ENCODE measurements around the gene FAM222B. TPM values are rescaled to one million over a fixed set of nuclear protein-coding genes. Genes with fewer than 3 reads are reported as not detected.
"Not testable (repeated sequence)": the region's sequence is repeated elsewhere in the genome, so short reads cannot be mapped to it uniquely, and the experiment has no call there.

The FAM222B gene
- total RNA-seq, 2 donors from 2014 or later, result 18.7 to 25.1 TPM

DNA sequence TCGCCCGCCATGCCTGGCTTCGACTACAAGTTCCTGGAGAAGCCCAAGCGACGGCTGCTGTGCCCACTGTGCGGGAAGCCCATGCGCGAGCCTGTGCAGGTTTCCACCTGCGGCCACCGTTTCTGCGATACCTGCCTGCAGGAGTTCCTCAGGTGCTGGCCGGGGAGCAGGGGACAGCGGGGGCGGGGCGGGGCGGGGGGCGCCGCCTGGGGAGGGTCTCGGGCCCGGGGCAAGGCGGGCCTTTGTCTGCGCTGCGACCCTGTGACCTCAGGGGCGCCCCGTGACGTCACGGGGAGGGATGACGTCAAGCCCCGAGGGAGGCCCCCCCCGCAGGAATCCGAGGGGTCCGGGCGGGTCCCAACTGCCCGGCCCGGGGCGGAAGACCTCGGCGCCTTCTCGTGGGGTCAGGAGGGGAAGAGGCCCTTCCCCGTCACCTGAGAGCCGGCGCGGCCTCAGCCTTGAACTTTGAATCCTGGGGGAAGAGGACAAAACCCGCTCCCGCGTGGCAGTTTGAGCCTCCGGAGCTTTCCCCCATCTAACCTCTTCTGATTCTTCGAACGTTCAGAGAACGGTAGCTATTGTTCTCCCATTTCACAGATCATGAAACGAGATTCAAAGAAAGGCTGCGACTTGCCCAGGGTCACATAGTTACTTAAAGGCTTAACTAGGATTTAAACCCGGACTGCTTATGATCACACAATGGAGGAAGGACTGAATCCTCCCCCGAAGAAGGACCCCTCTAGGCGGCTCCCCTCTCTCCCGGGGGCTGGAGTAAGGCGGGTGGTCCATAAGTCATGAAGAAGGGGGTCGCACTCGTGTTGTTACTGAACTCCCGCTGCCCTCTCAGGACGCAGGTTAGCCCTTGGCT is 98.3 kb downstream of the FAM222B start:
- H3K4me1 Mint-ChIP-seq, result peaks cover 8% of the 10 kb centered on the region
- no peaks in the 10 kb centered on the region for H3K27me3 Mint-ChIP-seq

GRCh38 chr17:28743243-28744103 is 99.1 kb downstream of the FAM222B start, which contains the start of gene TRAF4:
TRAF4 (plus strand) TSS chr17:28744011; CDS start chr17:28744113, 102 bp downstream.
- peak within 1 kb of the TSS; percentile 87 for H3K27ac Mint-ChIP-seq
- no peaks in the 10 kb centered on the region for H3K9me3 Mint-ChIP-seq
- H3K4me1 Mint-ChIP-seq, result peaks cover 7% of the 10 kb centered on the region
- H3K4me3 Mint-ChIP-seq, result peak within 1 kb of the TSS; percentile 82
- no peaks in the 10 kb centered on the region for H3K27me3 Mint-ChIP-seq
- peak; percentile 92 for ATAC-seq (replicated peaks)
- peaks cover 42% of the 10 kb centered on the region for H3K36me3 Mint-ChIP-seq (ENCODE audit: low read depth)

More for the DNA sequence above, 98.3 kb downstream of the FAM222B start:
- peak overlapping the region; percentile 82 for H3K4me3 Mint-ChIP-seq
- peaks cover 51% of the 10 kb centered on the region for H3K36me3 Mint-ChIP-seq (ENCODE audit: low read depth)
- H3K27ac Mint-ChIP-seq, result peak overlapping the region; percentile 87
- ATAC-seq (replicated peaks), result peak; percentile 44
- no peaks in the 10 kb centered on the region for H3K9me3 Mint-ChIP-seq

GRCh38 chr17:28741358-28742349 is 100.9 kb downstream of the FAM222B start:
- Mint-ChIP-seq H3K27me3 (no peaks in the 10 kb centered on the region), H3K36me3 (ENCODE audit: low read depth) (peaks cover 24% of the 10 kb centered on the region), H3K4me1 (peaks cover 12% of the 10 kb centered on the region), H3K9me3 (no peaks in the 10 kb centered on the region), H3K27ac (no peak overlapping the region), H3K4me3 (peak overlapping the region; percentile 79)
- no peak for ATAC-seq (replicated peaks)

- peaks cover 14% of the 10 kb centered on the region for H3K36me3 Mint-ChIP-seq (ENCODE audit: low read depth)
- peaks cover 12% of the 10 kb centered on the region for H3K4me1 Mint-ChIP-seq
- H3K27me3 Mint-ChIP-seq, result no peaks in the 10 kb centered on the region
- no peak overlapping the region for H3K27ac Mint-ChIP-seq
- no peak for ATAC-seq (replicated peaks)
- H3K4me3 Mint-ChIP-seq, result no peak overlapping the region
- H3K9me3 Mint-ChIP-seq, result no peaks in the 10 kb centered on the region
Observed at GRCh38 chr17:28740406-28741357, 101.9 kb downstream of the FAM222B start.

DNA sequence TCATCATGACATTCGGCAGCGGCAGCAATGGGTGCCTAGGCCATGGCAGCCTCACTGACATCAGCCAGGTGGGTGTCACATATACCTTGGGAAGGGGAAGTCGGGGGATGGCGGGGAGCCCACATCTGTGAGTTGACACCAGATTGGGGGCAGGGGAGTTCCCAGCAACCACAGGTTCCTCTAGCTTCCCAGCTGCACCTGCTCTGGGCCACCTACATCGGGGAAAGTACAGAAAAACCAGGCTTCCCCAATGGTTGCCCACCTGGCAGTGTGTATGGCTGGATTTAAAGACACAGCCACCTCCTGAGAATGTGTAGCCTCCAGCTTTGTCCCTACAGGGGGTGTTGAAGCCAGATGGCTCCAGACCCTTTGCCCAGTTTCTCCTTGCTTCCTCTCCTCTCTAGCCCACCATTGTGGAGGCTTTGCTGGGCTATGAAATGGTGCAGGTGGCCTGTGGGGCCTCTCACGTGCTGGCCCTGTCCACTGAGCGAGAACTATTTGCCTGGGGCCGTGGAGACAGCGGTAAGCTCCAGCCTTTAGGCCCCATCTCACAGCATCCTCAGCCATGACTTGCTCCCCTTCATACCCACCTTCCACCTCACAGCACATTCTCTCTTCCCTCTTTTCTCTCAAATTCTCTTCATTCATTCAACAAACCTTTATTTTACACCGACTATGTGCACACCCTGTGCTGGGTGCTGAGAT is 103.8 kb downstream of the FAM222B start:
- H3K27ac Mint-ChIP-seq, result peak overlapping the region; percentile 66
- peak; percentile 54 for ATAC-seq (replicated peaks)
- no peaks in the 10 kb centered on the region for H3K27me3 Mint-ChIP-seq
- H3K9me3 Mint-ChIP-seq, result no peaks in the 10 kb centered on the region
- H3K36me3 Mint-ChIP-seq (ENCODE audit: low read depth), result peaks cover 8% of the 10 kb centered on the region
- H3K4me3 Mint-ChIP-seq, result peak overlapping the region; percentile 60
- H3K4me1 Mint-ChIP-seq, result peaks cover 12% of the 10 kb centered on the region

GRCh38 chr17:28737770-28738679 is 104.6 kb downstream of the FAM222B start:
- no peaks in the 10 kb centered on the region for H3K9me3 Mint-ChIP-seq
- peak overlapping the region; percentile 60 for H3K4me3 Mint-ChIP-seq
- ATAC-seq (replicated peaks), result peak; percentile 25

GRCh38 chr17:28737316-28737715 is 105.3 kb downstream of the FAM222B start:
- no peak for ATAC-seq (replicated peaks)
- H3K36me3 Mint-ChIP-seq (ENCODE audit: low read depth), result peaks cover 8% of the 10 kb centered on the region
- no peak overlapping the region for H3K4me3 Mint-ChIP-seq
- H3K9me3 Mint-ChIP-seq, result no peaks in the 10 kb centered on the region
- H3K27me3 Mint-ChIP-seq, result no peaks in the 10 kb centered on the region
- H3K4me1 Mint-ChIP-seq, result peaks cover 12% of the 10 kb centered on the region
- H3K27ac Mint-ChIP-seq, result no peak overlapping the region

More at GRCh38 chr17:28737770-28738679, 104.6 kb downstream of the FAM222B start:
- Mint-ChIP-seq H3K27me3 (no peaks in the 10 kb centered on the region), H3K4me1 (peaks cover 12% of the 10 kb centered on the region), H3K36me3 (ENCODE audit: low read depth) (peaks cover 8% of the 10 kb centered on the region), H3K27ac (peak overlapping the region; percentile 66)

DNA sequence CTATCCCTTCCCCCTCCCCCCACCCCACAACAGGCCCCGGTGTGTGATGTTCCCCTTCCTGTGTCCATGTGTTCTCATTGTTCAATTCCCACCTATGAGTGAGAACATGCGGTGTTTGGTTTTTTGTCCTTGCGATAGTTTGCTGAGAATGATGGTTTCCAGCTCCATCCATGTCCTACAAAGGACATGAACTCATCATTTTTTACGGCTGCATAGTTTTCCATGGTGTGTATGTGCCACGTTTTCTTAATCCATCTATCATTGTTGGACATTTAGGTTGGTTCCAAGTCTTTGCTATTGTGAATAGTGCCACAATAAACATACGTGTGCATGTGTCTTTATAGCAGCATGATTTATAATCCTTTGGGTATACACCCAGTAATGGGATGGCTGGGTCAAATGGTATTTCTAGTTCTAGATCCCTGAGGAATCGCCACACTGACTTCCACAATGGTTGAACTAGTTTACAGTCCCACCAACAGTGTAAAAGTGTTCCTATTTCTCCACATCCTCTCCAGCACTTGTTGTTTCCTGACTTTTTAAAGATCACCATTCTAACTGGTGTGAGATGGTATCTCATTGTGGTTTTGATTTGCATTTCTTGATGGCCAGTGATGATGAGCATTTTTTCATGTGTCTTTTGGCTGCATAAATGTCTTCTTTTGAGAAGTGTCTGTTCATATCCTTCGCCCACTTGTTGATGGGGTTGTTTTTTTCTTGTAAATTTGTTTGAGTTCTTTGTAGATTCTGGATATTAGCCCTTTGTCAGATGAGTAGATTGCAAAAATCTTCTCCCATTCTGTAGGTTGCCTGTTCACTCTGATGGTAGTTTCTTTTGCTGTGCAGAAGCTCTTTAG is 106.4 kb downstream of the FAM222B start:
- peak overlapping the region; percentile 19 for H3K4me3 Mint-ChIP-seq
- not testable (repeated sequence) for H3K27ac Mint-ChIP-seq; H3K9me3 Mint-ChIP-seq; H3K36me3 Mint-ChIP-seq (ENCODE audit: low read depth); H3K27me3 Mint-ChIP-seq; ATAC-seq (replicated peaks)
- H3K4me1 Mint-ChIP-seq, result peaks cover 12% of the 10 kb centered on the region

GRCh38 chr17:28735242-28735722 is 107.3 kb downstream of the FAM222B start:
- ATAC-seq (replicated peaks), result peak; percentile 38
- Mint-ChIP-seq H3K9me3 (no peaks in the 10 kb centered on the region), H3K4me1 (peaks cover 12% of the 10 kb centered on the region), H3K4me3 (no peak overlapping the region), H3K27ac (no peak overlapping the region), H3K36me3 (ENCODE audit: low read depth) (peaks cover 8% of the 10 kb centered on the region), H3K27me3 (no peaks in the 10 kb centered on the region)

DNA sequence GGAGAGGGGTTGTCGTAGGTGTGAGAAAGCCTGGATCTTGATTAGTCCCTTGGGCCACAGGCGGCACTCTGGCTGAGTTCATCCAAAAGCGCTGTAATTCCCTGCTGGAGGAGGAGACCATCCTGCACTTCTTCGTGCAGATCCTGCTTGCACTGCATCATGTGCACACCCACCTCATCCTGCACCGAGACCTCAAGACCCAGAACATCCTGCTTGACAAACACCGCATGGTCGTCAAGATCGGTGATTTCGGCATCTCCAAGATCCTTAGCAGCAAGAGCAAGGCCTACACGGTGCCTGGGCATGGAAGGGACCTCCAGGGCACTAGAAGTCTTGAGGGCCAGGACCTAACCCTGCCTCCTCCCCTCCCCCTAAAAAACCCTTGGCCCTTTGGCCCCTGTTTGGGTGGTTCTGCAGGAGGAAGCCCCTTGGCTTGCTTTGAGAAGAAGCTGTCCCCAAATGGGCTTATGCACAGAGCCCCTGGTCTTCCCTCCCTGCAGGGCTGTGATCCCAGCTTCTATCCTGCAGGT is 107.8 kb downstream of the FAM222B start:
- no peak overlapping the region for H3K27ac Mint-ChIP-seq
- no peak overlapping the region for H3K4me3 Mint-ChIP-seq
- no peaks in the 10 kb centered on the region for H3K27me3 Mint-ChIP-seq
- peaks cover 15% of the 10 kb centered on the region for H3K4me1 Mint-ChIP-seq
- ATAC-seq (replicated peaks), result no peak
- no peaks in the 10 kb centered on the region for H3K9me3 Mint-ChIP-seq
- H3K36me3 Mint-ChIP-seq (ENCODE audit: low read depth), result peaks cover 8% of the 10 kb centered on the region

DNA sequence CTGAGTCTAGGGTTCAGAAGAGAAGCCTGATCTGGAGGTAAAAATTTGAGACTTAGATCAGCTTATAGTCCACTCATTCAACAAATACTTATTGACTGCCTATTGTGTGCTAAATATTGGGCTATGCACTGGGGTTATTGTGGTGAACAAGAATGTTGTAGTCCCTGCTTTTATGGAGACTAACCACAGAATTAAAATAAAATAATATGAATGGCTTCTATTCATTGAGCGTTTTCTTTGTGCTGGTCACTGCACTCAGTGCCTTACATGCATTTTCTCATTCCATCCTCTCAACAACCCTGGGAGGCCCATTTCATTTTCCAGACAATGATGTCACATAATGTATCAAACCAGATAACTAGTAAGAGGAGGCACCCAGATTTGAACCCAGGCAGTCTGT is 109.2 kb downstream of the FAM222B start:
- H3K27me3 Mint-ChIP-seq, result no peaks in the 10 kb centered on the region

More for the DNA sequence above, 109.2 kb downstream of the FAM222B start:
- Mint-ChIP-seq H3K9me3 (no peaks in the 10 kb centered on the region), H3K36me3 (ENCODE audit: low read depth) (peaks cover 9% of the 10 kb centered on the region), H3K4me1 (peaks cover 13% of the 10 kb centered on the region), H3K4me3 (no peak overlapping the region), H3K27ac (no peak overlapping the region)
- ATAC-seq (replicated peaks), result no peak
